Pancreas (tissue), 10 donors: ENCODE results near the gene GABBR1. TPM values are rescaled to one million over a fixed set of nuclear protein-coding genes. Genes with fewer than 3 reads are reported as not detected.

Source experiments
- ATAC-seq, 4 donors: fragments of 200-7000 bp; cut with Tn5 transposase; one replicate each; pipeline versions ENCODE4 v1.8.0 to v1.9.1; 2020; ENCODE audit warnings: mild to moderate bottlenecking in 4 of 4, moderate library complexity in 4 of 4
- DNase-seq, 6 donors: peaks; one replicate each; pipeline ENCODE4 v3.0.0-alpha.2; 2020
- FAIRE-seq: peaks from 2 replicates; lab custom pipeline; 2012; peaks lifted over from hg19 to GRCh38; lab: Jason Lieb, UNC
- H3K27ac ChIP-seq, 4 donors: fragments of 200-600 bp; sonication (generic); 1 replicate in 3 of 4; 2 replicates in 1 of 4; pipeline versions ENCODE4 v1.5.0 to v1.8.0; 2020
- H3K27me3 ChIP-seq, 4 donors: fragments of 200-600 bp; one replicate each; pipeline ENCODE4 v1.8.0; 2021
- H3K36me3 ChIP-seq, 3 donors: fragments of 200-600 bp; sonication (generic) in 1 of 3; one replicate each; pipeline versions ENCODE4 v1.5.0 to v1.8.0; 2020 to 2021
- H3K4me1 ChIP-seq, 3 donors: fragments of 200-600 bp; one replicate each; pipeline ENCODE4 v1.8.0; 2021
- H3K4me3 ChIP-seq, 4 donors: fragments of 200-600 bp; sonication (generic) in 2 of 4; one replicate each; pipeline versions ENCODE4 v1.5.0 to v1.8.0; 2020 to 2021
- H3K9me3 ChIP-seq, 4 donors: fragments of 200-600 bp; one replicate each; pipeline ENCODE4 v1.8.0; 2021
- WGBS, 2 donors: extraction: QIAGEN DNeasy Blood & Tissue Kit; methylation state at CpG; one replicate each; pipeline ENCODE4 v1.1.7; 2013; 5-methylcytosine and 5-hydroxymethylcytosine counted together
- intact Hi-C, 3 donors: fragments of 100-400 bp; cut with DNase I; formaldehyde crosslinking; loops; one replicate each; pipeline versions ENCODE4 v1.11.1 to v1.14.2; 2022
- polyA plus RNA-seq, 2 donors: library from polyadenylated mRNA; stranded (reverse); fragments of 200-250 nt; gene quantifications; one replicate each; pipeline ENCODE4 v1.2.3, GENCODE V29; 2013
- total RNA-seq, 6 donors: library from RNA; stranded (reverse); fragmentation: NEBNext Ultra II Directional in 4 of 6; extraction: Animal tissue kit (Norgen Biotek cat#: 25700) in 4 of 6; gene quantifications; one replicate each; pipeline versions ENCODE4 v1.2.1 to v1.2.4, GENCODE V29; 2021 to 2023
- TF ChIP-seq, protein P1 (sequence below), 4 donors: fragments of 200-600 bp; sonication (generic) in 3 of 4; IDR thresholded peaks; one replicate each; pipeline versions ENCODE4 v1.5.0 to v1.8.0; 2021; ENCODE audit warnings: antibody characterized with exemption in 4 of 4
- donor health status: healthy with polysubstance abuse.
- donor health status: DM: no; HTN: no; CAD: no; lungs with moderate emphysema.
- donor health status: DM: no; HTN: no; CAD: no.
- donor health status: control.
- donor health status: control.
- donor health status: Bipolar disorder and iron deficiency.
- donor health status: DM: yes; HTN: yes; CAD: no.
- donor health status: DM: no; HTN: no; CAD: no.
- donor health status: DM: no; HTN: no; CAD: no.
- donor health status: DM: yes; HTN: yes; CAD: no.

Gene GABBR1
- total and polyA plus RNA-seq, 8 donors, result 5.2 to 26.7 (median 8.7) TPM

DNA sequence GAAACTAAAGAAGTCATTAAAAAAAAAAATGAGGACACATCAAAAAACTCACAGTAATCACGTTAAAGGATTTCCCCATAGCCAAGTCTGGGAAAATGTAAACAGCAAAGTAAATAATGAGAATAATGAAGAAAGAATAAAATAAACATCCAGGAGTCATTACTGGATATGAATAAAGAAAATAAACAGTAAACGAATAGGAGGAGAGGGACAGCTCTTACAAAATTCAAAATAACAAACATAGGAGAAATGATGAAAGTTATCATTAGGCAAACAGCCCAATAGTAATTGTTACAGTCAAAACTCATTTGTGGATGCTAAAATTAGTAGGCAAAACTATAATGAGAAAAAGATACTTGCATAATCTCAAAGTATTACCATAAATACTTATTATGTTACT lies 65.4 kb downstream of the GABBR1 start:
- Histone ChIP-seq H3K4me3 (no peak overlapping the region), H3K27me3 (peaks cover 0 to 3% (median 0%) of the 10 kb centered on the region in 4 donors), H3K36me3 (no peaks in the 10 kb centered on the region), H3K4me1 (no peaks in the 10 kb centered on the region), H3K9me3 (no peaks in the 10 kb centered on the region), H3K27ac (no peak overlapping the region)
- no peak for FAIRE-seq
- ATAC-seq, result no peak
- intact Hi-C loops, result no loop called here
- DNase-seq, result no peak
- TF ChIP-seq, protein P1, sequence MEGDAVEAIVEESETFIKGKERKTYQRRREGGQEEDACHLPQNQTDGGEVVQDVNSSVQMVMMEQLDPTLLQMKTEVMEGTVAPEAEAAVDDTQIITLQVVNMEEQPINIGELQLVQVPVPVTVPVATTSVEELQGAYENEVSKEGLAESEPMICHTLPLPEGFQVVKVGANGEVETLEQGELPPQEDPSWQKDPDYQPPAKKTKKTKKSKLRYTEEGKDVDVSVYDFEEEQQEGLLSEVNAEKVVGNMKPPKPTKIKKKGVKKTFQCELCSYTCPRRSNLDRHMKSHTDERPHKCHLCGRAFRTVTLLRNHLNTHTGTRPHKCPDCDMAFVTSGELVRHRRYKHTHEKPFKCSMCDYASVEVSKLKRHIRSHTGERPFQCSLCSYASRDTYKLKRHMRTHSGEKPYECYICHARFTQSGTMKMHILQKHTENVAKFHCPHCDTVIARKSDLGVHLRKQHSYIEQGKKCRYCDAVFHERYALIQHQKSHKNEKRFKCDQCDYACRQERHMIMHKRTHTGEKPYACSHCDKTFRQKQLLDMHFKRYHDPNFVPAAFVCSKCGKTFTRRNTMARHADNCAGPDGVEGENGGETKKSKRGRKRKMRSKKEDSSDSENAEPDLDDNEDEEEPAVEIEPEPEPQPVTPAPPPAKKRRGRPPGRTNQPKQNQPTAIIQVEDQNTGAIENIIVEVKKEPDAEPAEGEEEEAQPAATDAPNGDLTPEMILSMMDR (IDR thresholded peaks at IDR 0.05), result no peak
- WGBS, 2 donors, result 22 to 41% methylated on average over 2 of the region's 2 CpGs

DNA sequence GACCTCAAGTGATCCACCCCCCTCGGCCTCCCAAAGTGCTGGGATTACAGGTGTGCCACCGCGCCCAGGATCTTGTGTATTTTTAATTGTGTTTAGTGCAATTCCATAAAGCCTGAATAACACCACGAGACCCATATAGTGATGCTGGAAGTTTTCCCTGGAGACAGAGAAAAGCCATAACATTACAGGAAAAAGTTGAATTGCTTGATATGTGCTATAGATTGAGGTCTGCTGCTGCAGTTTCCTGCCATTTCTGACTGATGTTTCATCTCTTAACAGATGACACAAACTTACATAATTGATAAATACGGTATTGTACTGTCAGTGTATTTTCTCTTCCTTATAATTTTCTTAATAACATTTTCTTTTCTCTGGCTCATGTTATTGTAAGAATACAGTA lies 66.1 kb downstream of the GABBR1 start:
- DNase-seq, result no peak
- TF ChIP-seq, protein P1 (IDR thresholded peaks at IDR 0.05), result no peak
- ATAC-seq, result no peak
- H3K4me3 ChIP-seq, result no peak overlapping the region
- H3K9me3 ChIP-seq, result no peaks in the 10 kb centered on the region
- intact Hi-C loops, result no loop called here
- no peaks in the 10 kb centered on the region for H3K36me3 ChIP-seq
- 70 to 77% methylated on average over 5 of the region's 5 CpGs for WGBS, 2 donors
- no peak overlapping the region for H3K27ac ChIP-seq
- H3K27me3 ChIP-seq, result peaks cover 0 to 3% (median 0%) of the 10 kb centered on the region in 4 donors
- FAIRE-seq, result no peak
- H3K4me1 ChIP-seq, result no peaks in the 10 kb centered on the region

DNA sequence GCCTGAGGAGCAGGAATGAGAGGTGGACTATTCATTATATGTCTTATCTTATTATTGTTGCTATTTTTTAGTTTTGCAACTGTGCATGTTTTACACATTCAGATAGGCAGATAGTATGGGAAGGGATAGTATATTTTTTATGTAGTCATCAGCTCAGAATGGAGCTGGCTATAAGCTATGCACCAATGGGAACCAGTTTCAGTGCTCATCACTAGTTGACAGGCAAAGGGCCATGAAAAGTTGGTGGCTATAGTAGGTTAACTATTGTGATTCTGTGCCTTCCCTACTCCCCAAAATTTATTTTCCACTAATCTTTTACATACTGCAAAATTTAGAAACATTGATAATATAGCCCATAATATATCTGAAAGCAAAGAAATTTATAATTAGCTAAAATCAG lies 68.1 kb downstream of the GABBR1 start:
- no peaks in the 10 kb centered on the region for H3K9me3 ChIP-seq
- H3K27ac ChIP-seq, result no peak overlapping the region
- TF ChIP-seq, protein P1 (IDR thresholded peaks at IDR 0.05), result no peak
- H3K4me1 ChIP-seq, result peaks cover 0 to 12% (median 0%) of the 10 kb centered on the region in 3 donors
- no peak for FAIRE-seq
- H3K36me3 ChIP-seq, result no peaks in the 10 kb centered on the region
- H3K27me3 ChIP-seq, result peaks cover 0 to 3% (median 0%) of the 10 kb centered on the region in 4 donors
- intact Hi-C loops, result no loop called here
- DNase-seq, result no peak
- H3K4me3 ChIP-seq, result no peak overlapping the region
- ATAC-seq, result no peak

DNA sequence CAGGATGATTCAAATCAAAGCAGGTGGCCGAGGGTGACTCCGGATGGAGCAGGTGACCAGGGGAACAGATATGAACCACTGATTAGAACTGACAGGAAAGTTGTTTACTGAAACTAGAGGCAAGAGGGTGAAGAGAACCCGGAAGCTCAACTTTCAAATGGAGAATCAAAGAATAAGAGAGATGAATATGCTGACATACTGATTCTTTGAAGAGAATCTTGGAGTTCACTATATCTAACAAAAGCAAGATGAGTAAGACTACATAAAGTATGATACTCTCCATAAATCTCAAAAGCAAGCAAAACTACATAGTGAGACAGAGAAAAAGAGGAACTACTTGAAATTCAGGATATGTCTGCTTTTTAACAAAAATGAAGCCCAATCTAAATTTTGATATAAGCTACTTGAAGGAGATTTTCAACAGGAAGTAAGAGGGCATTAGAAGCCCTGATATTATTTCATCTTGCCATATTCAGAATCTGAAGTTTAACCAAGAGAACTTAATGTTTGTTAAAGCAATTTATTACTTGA lies 69.5 kb downstream of the GABBR1 start:
- intact Hi-C loops, result no loop called here
- DNase-seq, result no peak
- 34 to 48% methylated on average over 3 of the region's 3 CpGs for WGBS, 2 donors
- FAIRE-seq, result no peak
- Histone ChIP-seq H3K27ac (no peak overlapping the region), H3K4me1 (peaks cover 0 to 12% (median 0%) of the 10 kb centered on the region in 3 donors), H3K4me3 (no peak overlapping the region), H3K36me3 (no peaks in the 10 kb centered on the region), H3K9me3 (no peaks in the 10 kb centered on the region), H3K27me3 (no peaks in the 10 kb centered on the region)
- TF ChIP-seq, protein P1 (IDR thresholded peaks at IDR 0.05), result no peak
- no peak for ATAC-seq

DNA sequence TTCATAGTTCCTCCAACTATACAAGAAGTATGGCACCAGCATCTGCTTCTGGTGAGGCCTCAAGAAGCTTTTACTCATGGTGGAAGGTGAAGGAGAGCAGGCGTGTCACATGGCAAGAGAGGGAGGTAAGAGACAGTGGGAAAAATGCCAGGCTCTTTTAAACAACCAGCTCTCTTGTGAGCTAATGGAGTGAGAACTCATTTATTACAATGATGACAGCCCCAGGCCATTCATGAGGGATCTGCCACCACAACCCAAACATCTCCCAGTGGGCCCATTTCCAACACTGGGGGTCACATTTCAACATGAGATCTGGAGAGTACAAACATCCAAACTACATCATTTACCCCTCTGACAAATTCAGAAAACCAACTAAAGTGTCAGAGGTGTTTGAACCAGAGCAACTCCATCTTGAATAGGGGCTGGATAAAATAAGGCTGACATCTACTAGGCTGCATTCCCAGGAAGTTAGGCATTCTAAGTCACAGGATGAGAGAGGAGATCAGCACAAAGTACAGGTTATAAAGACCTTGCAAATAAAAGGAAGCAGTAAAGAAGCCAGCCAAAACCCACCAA lies 71.3 kb downstream of the GABBR1 start:
- Histone ChIP-seq H3K9me3 (no peaks in the 10 kb centered on the region), H3K4me3 (no peak overlapping the region), H3K36me3 (no peaks in the 10 kb centered on the region), H3K27me3 (no peaks in the 10 kb centered on the region), H3K4me1 (peaks cover 0 to 12% (median 0%) of the 10 kb centered on the region in 3 donors), H3K27ac (peak overlapping the region in 2 of 4 donors; percentile 41 to 60)
- TF ChIP-seq, protein P1 (IDR thresholded peaks at IDR 0.05), result no peak
- no peak for DNase-seq
- FAIRE-seq, result no peak
- peak in 2 of 4 donors; percentile 47 to 50 for ATAC-seq
- intact Hi-C loops, result no loop called here
- WGBS, 2 donors, result 72 to 79% methylated on average over 1 of the region's 1 CpG
